Smooth muscle cell (in vitro differentiated cells): ENCODE measurements around the gene PDE5A. TPM values are rescaled to one million over a fixed set of nuclear protein-coding genes. Genes with fewer than 3 reads are reported as not detected.

Source experiments
- DNase-seq: peaks from one replicate; lab custom pipeline; 2025; ENCODE audit not compliant: unreplicated experiment; lab: John Stamatoyannopoulos, UW
- H2AFZ ChIP-seq: fragments of 200-600 bp; sonication (generic); 2 replicates; pipeline ENCODE4 v1.6.0; 2016; ENCODE audit warnings: antibody characterized with exemption, low read depth, mild to moderate bottlenecking
- H3F3A ChIP-seq: fragments of 200-600 bp; sonication (generic); 2 replicates; pipeline ENCODE4 v1.6.0; 2017; ENCODE audit warnings: antibody characterized with exemption, low read depth
- H3K27ac ChIP-seq: fragments of 200-600 bp; sonication (generic); 2 replicates; pipeline ENCODE4 v1.5.1; 2016; ENCODE audit warnings: low read depth, mild to moderate bottlenecking
- H3K27me3 ChIP-seq: fragments of 200-600 bp; sonication (generic); 2 replicates; pipeline ENCODE4 v1.6.1; 2016; ENCODE audit warnings: low read depth, mild to moderate bottlenecking
- H3K36me3 ChIP-seq: fragments of 200-600 bp; sonication (generic); 2 replicates; pipeline ENCODE4 v1.5.1; 2016; ENCODE audit warnings: low read depth
- H3K4me1 ChIP-seq: fragments of 200-600 bp; sonication (generic); 2 replicates; pipeline ENCODE4 v1.5.1; 2016; ENCODE audit warnings: low read depth
- H3K4me2 ChIP-seq: fragments of 200-600 bp; sonication (generic); 2 replicates; pipeline ENCODE4 v1.6.0; 2016; ENCODE audit warnings: mild to moderate bottlenecking
- H3K4me3 ChIP-seq: fragments of 200-600 bp; sonication (generic); 2 replicates; pipeline ENCODE4 v1.5.1; 2016; ENCODE audit warnings: mild to moderate bottlenecking
- H3K79me2 ChIP-seq: fragments of 200-600 bp; sonication (generic); 2 replicates; pipeline ENCODE4 v1.6.0; 2016; ENCODE audit warnings: low read depth, mild to moderate bottlenecking
- H3K9ac ChIP-seq: fragments of 200-600 bp; sonication (generic); 2 replicates; pipeline ENCODE4 v1.6.0; 2016; ENCODE audit warnings: low read depth
- H3K9me3 ChIP-seq: fragments of 200-600 bp; sonication (generic); replicated peaks from 2 replicates; pipeline ENCODE4 v1.5.1; 2016; ENCODE audit warnings: low read depth
- H4K20me1 ChIP-seq: fragments of 200-600 bp; sonication (generic); 2 replicates; pipeline ENCODE4 v1.6.0; 2016; ENCODE audit warnings: low read depth
- CTCF ChIP-seq: fragments of 200-600 bp; sonication (generic); IDR thresholded peaks from 2 replicates; pipeline ENCODE4 v1.5.1; 2017; ENCODE audit warnings: borderline replicate concordance, mild to moderate bottlenecking, antibody characterized with exemption; ENCODE audit not compliant: insufficient read depth, poor library complexity, severe bottlenecking
- WGBS: methylation state at CpG from one replicate; pipeline ENCODE4 v1.1.7; 2016; ENCODE audit warnings: low lambda C conversion rate; 5-methylcytosine and 5-hydroxymethylcytosine counted together
- polyA plus RNA-seq: library from polyadenylated mRNA; unstranded; fragments of >200 nt; fragmentation: Nextera tagmentation; extraction: Ambion mirVana; gene quantifications from 2 replicates; pipeline ENCODE4 v1.2.1, GENCODE V29; 2016
- total RNA-seq: library from RNA; depleted of rRNA; stranded (reverse); fragments of >200 nt; gene quantifications from 2 replicates; pipeline ENCODE4 v1.2.3, GENCODE V29; 2014

Gene PDE5A
- total and polyA plus RNA-seq, 2 experiments from 2014 or later, result 4.1 to 18.3 TPM

DNA sequence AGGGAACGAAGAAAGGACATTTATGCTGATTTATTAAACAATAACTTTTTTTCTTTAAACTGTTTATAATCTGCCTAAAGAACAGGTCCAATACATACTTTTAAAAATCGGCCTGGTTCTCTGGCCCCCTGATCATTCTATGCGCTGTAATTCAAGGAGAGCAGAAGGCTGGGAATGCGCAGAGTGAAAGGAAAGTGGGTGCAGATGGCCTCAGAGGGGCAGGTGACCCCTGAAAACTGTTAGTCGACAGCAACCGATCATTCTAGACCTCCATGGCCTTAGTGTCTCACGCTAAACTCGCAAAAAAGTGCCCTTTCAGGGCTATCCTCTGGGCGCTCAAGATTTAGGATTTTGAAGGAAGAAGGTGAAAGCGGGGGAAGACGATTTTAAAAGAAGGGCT, 2.2 kb downstream of the PDE5A start:
- H3K27ac ChIP-seq, result no peak overlapping the region
- no peaks in the 10 kb centered on the region for H3K79me2 ChIP-seq
- no peak for DNase-seq
- TF ChIP-seq CTCF, result no peak
- H3K9ac ChIP-seq, result no peak overlapping the region
- peak overlapping the region; percentile 96 for H3K4me2 ChIP-seq
- H2AFZ ChIP-seq, result peak overlapping the region; percentile 97
- H4K20me1 ChIP-seq, result no peaks in the 10 kb centered on the region
- H3K9me3 ChIP-seq, result no peaks in the 10 kb centered on the region
- WGBS, result 42% methylated on average over 11 of the region's 11 CpGs
- H3F3A ChIP-seq, result no peaks in the 10 kb centered on the region
- no peaks in the 10 kb centered on the region for H3K36me3 ChIP-seq
- H3K4me1 ChIP-seq, result no peaks in the 10 kb centered on the region
- H3K4me3 ChIP-seq, result peak overlapping the region; percentile 72
- peaks cover 15% of the 10 kb centered on the region for H3K27me3 ChIP-seq

- H3K4me2 ChIP-seq, result peak overlapping the region; percentile 96
- no peak overlapping the region for H2AFZ ChIP-seq
Measured at GRCh38 chr4:119625761-119626160, 2.8 kb downstream of the PDE5A start.

DNA sequence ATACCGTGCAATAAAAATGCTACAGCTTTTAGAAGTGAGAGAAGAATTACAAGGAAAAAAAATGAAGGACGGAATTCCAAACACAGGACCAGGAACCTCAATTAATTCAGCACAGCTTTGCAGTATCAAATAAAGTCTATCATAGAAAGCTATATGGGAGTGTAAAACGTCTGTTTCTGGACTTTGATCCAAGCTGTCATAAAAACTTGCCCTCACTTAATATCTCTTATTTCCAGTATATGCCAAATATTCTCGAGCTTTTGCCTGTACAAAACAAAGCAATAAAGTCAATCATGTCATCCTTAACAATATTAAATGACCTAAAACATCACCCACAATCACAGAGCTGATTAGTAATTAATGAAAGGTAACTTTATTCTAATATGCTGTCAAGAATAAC, 4.2 kb downstream of the PDE5A start:
- H3F3A ChIP-seq, result no peaks in the 10 kb centered on the region
- no peaks in the 10 kb centered on the region for H3K79me2 ChIP-seq
- no peaks in the 10 kb centered on the region for H3K4me1 ChIP-seq
- H3K4me2 ChIP-seq, result no peak overlapping the region
- WGBS, result 84% methylated on average over 4 of the region's 4 CpGs
- no peaks in the 10 kb centered on the region for H3K9me3 ChIP-seq
- no peaks in the 10 kb centered on the region for H3K36me3 ChIP-seq
- H4K20me1 ChIP-seq, result no peaks in the 10 kb centered on the region
- H3K27ac ChIP-seq, result no peak overlapping the region
- no peak overlapping the region for H3K4me3 ChIP-seq
- H2AFZ ChIP-seq, result no peak overlapping the region
- no peak overlapping the region for H3K9ac ChIP-seq
- H3K27me3 ChIP-seq, result no peaks in the 10 kb centered on the region
- TF ChIP-seq CTCF, result no peak
- DNase-seq, result no peak

More at GRCh38 chr4:119625761-119626160, 2.8 kb downstream of the PDE5A start:
- WGBS, result 71% methylated on average over 2 of the region's 2 CpGs
- H3K9me3 ChIP-seq, result no peaks in the 10 kb centered on the region
- peak overlapping the region; percentile 72 for H3K4me3 ChIP-seq
- no peak overlapping the region for H3K9ac ChIP-seq
- no peaks in the 10 kb centered on the region for H3K4me1 ChIP-seq
- no peaks in the 10 kb centered on the region for H4K20me1 ChIP-seq
- no peak for TF ChIP-seq CTCF
- no peaks in the 10 kb centered on the region for H3K79me2 ChIP-seq
- no peaks in the 10 kb centered on the region for H3K36me3 ChIP-seq
- no peaks in the 10 kb centered on the region for H3F3A ChIP-seq
- H3K27ac ChIP-seq, result no peak overlapping the region
- DNase-seq, result no peak
- H3K27me3 ChIP-seq, result peaks cover 9% of the 10 kb centered on the region

GRCh38 chr4:119623025-119623424, 5.6 kb downstream of the PDE5A start:
- TF ChIP-seq CTCF, result no peak
- H3K79me2 ChIP-seq, result no peaks in the 10 kb centered on the region
- H3K9ac ChIP-seq, result no peak overlapping the region
- H4K20me1 ChIP-seq, result no peaks in the 10 kb centered on the region
- H3K27me3 ChIP-seq, result no peaks in the 10 kb centered on the region
- H3K4me1 ChIP-seq, result no peaks in the 10 kb centered on the region
- no peak overlapping the region for H2AFZ ChIP-seq
- DNase-seq, result no peak
- H3K4me2 ChIP-seq, result no peak overlapping the region
- no peaks in the 10 kb centered on the region for H3F3A ChIP-seq
- no peak overlapping the region for H3K4me3 ChIP-seq
- no peak overlapping the region for H3K27ac ChIP-seq
- no peaks in the 10 kb centered on the region for H3K36me3 ChIP-seq
- H3K9me3 ChIP-seq, result no peaks in the 10 kb centered on the region
